Liver (tissue), 9 donors: ENCODE results near the gene DYRK1A. TPM values are rescaled to one million over a fixed set of nuclear protein-coding genes. Genes with fewer than 3 reads are reported as not detected.

Source experiments
- DNase-seq: peaks from one replicate; pipeline ENCODE4 v3.0.0-alpha.2; 2017; ENCODE audit warnings: low spot score
- H3K27ac ChIP-seq, 2 donors: one replicate each; pipeline ENCODE4 v1.7.0; 2013; ENCODE audit warnings: inconsistent platforms in 2 of 2, low read length in 2 of 2, control low read depth in 1 of 2, low read depth in 1 of 2, mild to moderate bottlenecking in 1 of 2
- H3K27me3 ChIP-seq, 4 donors: one replicate each; pipeline versions ENCODE4 v1.6.1 to v1.7.0; 2013; ENCODE audit warnings: low read length in 3 of 4, inconsistent platforms in 1 of 4, mild to moderate bottlenecking in 1 of 4, moderate library complexity in 1 of 4; ENCODE audit not compliant: control insufficient read depth in 4 of 4, insufficient read depth in 4 of 4
- H3K36me3 ChIP-seq, 4 donors: one replicate each; pipeline versions ENCODE4 v1.6.1 to v1.7.0; 2013; ENCODE audit warnings: low read length in 3 of 4, mild to moderate bottlenecking in 3 of 4, low read depth in 1 of 4, moderate library complexity in 1 of 4; ENCODE audit not compliant: control insufficient read depth in 4 of 4, insufficient read depth in 3 of 4
- H3K4me1 ChIP-seq, 4 donors: one replicate each; pipeline versions ENCODE4 v1.6.1 to v1.7.0; 2013; ENCODE audit warnings: low read length in 3 of 4, mild to moderate bottlenecking in 3 of 4, moderate library complexity in 1 of 4; ENCODE audit not compliant: control insufficient read depth in 4 of 4, insufficient read depth in 4 of 4
- H3K4me3 ChIP-seq, 3 donors: one replicate each; pipeline versions ENCODE4 v1.6.1 to v1.7.0; 2013; ENCODE audit warnings: low read length in 3 of 3, control low read depth in 1 of 3, low read depth in 1 of 3, mild to moderate bottlenecking in 1 of 3
- H3K9ac ChIP-seq, 2 donors: one replicate each; pipeline ENCODE4 v1.7.0; 2013; ENCODE audit warnings: low read length in 2 of 2, mild to moderate bottlenecking in 2 of 2, moderate library complexity in 2 of 2, control low read depth in 1 of 2, low read depth in 1 of 2
- H3K9me3 ChIP-seq, 4 donors: one replicate each; pipeline versions ENCODE4 v1.6.1 to v1.7.0; 2013; ENCODE audit warnings: low read length in 3 of 4; ENCODE audit not compliant: control insufficient read depth in 4 of 4
- EGR1 ChIP-seq, 2 donors: IDR thresholded peaks; 2 replicates each; pipeline ENCODE4 v1.6.1; 2016 to 2018; ENCODE audit warnings: antibody characterized with exemption in 2 of 2, low read depth in 2 of 2
- FOXA1 ChIP-seq: IDR thresholded peaks from 2 replicates; pipeline ENCODE4 v1.6.1; 2016; ENCODE audit warnings: antibody characterized with exemption
- FOXA2 ChIP-seq: IDR thresholded peaks from 2 replicates; pipeline ENCODE4 v1.6.1; 2016; ENCODE audit warnings: antibody characterized with exemption
- GABPA ChIP-seq, 2 donors: IDR thresholded peaks in 1 of 2; conservative IDR thresholded peaks in 1 of 2; 2 replicates each; pipeline ENCODE4 v1.6.1; 2016; ENCODE audit warnings: antibody characterized with exemption in 2 of 2, mild to moderate bottlenecking in 1 of 2, moderate library complexity in 1 of 2
- HNF4A ChIP-seq, 2 donors: conservative IDR thresholded peaks; 2 replicates each; pipeline ENCODE4 v1.6.1; 2016; ENCODE audit warnings: antibody characterized with exemption in 2 of 2, mild to moderate bottlenecking in 2 of 2
- HNF4G ChIP-seq: IDR thresholded peaks from 2 replicates; pipeline ENCODE4 v1.6.1; 2016; ENCODE audit warnings: antibody characterized with exemption
- RAD21 ChIP-seq, 2 donors: IDR thresholded peaks; 2 replicates each; pipeline ENCODE4 v1.6.1; 2016; ENCODE audit warnings: antibody characterized with exemption in 2 of 2, mild to moderate bottlenecking in 2 of 2
- RXRA ChIP-seq, 2 donors: IDR thresholded peaks; 2 replicates each; pipeline ENCODE4 v1.6.1; 2017 to 2018; ENCODE audit warnings: antibody characterized with exemption in 2 of 2, mild to moderate bottlenecking in 1 of 2
- SP1 ChIP-seq: IDR thresholded peaks from 2 replicates; pipeline ENCODE4 v1.6.1; 2018; ENCODE audit warnings: antibody characterized with exemption, mild to moderate bottlenecking
- TAF1 ChIP-seq: conservative IDR thresholded peaks from 2 replicates; pipeline ENCODE4 v1.6.1; 2016; ENCODE audit warnings: antibody characterized with exemption, mild to moderate bottlenecking
- YY1 ChIP-seq: IDR thresholded peaks from 2 replicates; pipeline ENCODE4 v1.6.1; 2016; ENCODE audit warnings: antibody characterized with exemption, mild to moderate bottlenecking
- WGBS: extraction: QIAGEN DNeasy Blood & Tissue Kit; methylation state at CpG from one replicate; pipeline ENCODE4 v1.1.7; 2013; 5-methylcytosine and 5-hydroxymethylcytosine counted together
- polyA plus RNA-seq, 2 donors: library from polyadenylated mRNA; stranded (reverse) in 1 of 2; unstranded in 1 of 2; fragments of 200-250 nt in 1 of 2; fragments of >200 nt in 1 of 2; fragmentation: Nextera tagmentation in 1 of 2; extraction: Ambion mirVana in 1 of 2; gene quantifications; one replicate each; pipeline versions ENCODE4 v1.2.1 to v1.2.3, GENCODE V29; 2013 to 2015
- total RNA-seq, 2 donors: library from RNA; depleted of rRNA; stranded (reverse); fragments of >200 nt; gene quantifications; one replicate each; pipeline ENCODE4 v1.2.3, GENCODE V29; 2014
- TF ChIP-seq, protein P1 (sequence below): IDR thresholded peaks from 2 replicates; pipeline ENCODE4 v1.6.1; 2016; ENCODE audit warnings: antibody characterized with exemption
- TF ChIP-seq, protein P2 (sequence below): fragments of 150-350 bp; IDR thresholded peaks from 2 replicates; pipeline ENCODE4 v1.5.1; 2017; ENCODE audit warnings: improper control_type of control experiment, low read depth, low read length; ENCODE audit not compliant: missing input control
- TF ChIP-seq, protein P3 (sequence below): IDR thresholded peaks from 2 replicates; pipeline ENCODE4 v1.6.1; 2016; ENCODE audit warnings: antibody characterized with exemption, mild to moderate bottlenecking
- TF ChIP-seq, protein P4 (sequence below): IDR thresholded peaks from 2 replicates; pipeline ENCODE4 v1.6.1; 2016; ENCODE audit warnings: antibody characterized with exemption
- donor health status: healthy.
- donor health status: healthy.
- donor health status: healthy.
- donor health status: healthy.
- donor health status: healthy.

DYRK1A gene
- total and polyA plus RNA-seq, 4 donors = 5.1 to 58.3 (median 22.9) TPM

DNA sequence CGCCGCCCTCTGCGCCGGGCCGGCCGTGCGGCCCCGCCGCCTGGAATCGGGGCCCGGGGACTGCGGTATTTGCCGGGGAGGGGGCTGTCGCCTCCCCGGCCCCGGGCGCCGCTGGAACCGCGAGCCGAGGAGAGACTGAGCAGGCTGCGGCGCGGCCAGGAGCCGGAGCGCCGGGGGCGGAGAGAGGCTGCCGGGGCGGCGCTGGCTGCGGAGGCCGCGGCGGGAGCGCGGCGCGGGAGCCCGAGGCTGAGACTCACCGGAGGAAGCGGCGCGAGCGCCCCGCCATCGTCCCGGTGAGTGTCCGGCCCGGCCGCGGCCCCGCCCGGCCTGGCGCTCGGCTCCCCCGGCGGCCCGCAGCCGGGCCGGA is 746 bp downstream of the DYRK1A start:
- peak overlapping the region in 1 of 2 donors; percentile 94 for H3K9ac ChIP-seq
- no peaks in the 10 kb centered on the region for H3K9me3 ChIP-seq
- peak overlapping the region; percentile 98 to 100 for H3K27ac ChIP-seq
- TF ChIP-seq, protein P1, sequence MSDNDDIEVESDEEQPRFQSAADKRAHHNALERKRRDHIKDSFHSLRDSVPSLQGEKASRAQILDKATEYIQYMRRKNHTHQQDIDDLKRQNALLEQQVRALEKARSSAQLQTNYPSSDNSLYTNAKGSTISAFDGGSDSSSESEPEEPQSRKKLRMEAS = no peak
- TF ChIP-seq, protein P2, sequence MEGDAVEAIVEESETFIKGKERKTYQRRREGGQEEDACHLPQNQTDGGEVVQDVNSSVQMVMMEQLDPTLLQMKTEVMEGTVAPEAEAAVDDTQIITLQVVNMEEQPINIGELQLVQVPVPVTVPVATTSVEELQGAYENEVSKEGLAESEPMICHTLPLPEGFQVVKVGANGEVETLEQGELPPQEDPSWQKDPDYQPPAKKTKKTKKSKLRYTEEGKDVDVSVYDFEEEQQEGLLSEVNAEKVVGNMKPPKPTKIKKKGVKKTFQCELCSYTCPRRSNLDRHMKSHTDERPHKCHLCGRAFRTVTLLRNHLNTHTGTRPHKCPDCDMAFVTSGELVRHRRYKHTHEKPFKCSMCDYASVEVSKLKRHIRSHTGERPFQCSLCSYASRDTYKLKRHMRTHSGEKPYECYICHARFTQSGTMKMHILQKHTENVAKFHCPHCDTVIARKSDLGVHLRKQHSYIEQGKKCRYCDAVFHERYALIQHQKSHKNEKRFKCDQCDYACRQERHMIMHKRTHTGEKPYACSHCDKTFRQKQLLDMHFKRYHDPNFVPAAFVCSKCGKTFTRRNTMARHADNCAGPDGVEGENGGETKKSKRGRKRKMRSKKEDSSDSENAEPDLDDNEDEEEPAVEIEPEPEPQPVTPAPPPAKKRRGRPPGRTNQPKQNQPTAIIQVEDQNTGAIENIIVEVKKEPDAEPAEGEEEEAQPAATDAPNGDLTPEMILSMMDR = no peak
- TF ChIP-seq RXRA (IDR thresholded peaks at IDR 0.05) (no peak), GABPA (IDR thresholded peaks at IDR 0.05 in 1 of 2, conservative IDR thresholded peaks at IDR 0.05 in 1 of 2) (no peak), YY1 (no peak), SP1 (no peak), HNF4G (no peak), TAF1 (no peak), HNF4A (conservative IDR thresholded peaks at IDR 0.05) (no peak), FOXA1 (no peak), EGR1 (IDR thresholded peaks at IDR 0.05; ENCODE audit: low read depth in 2 of 2) (no peak), FOXA2 (no peak)
- TF ChIP-seq, protein P3, sequence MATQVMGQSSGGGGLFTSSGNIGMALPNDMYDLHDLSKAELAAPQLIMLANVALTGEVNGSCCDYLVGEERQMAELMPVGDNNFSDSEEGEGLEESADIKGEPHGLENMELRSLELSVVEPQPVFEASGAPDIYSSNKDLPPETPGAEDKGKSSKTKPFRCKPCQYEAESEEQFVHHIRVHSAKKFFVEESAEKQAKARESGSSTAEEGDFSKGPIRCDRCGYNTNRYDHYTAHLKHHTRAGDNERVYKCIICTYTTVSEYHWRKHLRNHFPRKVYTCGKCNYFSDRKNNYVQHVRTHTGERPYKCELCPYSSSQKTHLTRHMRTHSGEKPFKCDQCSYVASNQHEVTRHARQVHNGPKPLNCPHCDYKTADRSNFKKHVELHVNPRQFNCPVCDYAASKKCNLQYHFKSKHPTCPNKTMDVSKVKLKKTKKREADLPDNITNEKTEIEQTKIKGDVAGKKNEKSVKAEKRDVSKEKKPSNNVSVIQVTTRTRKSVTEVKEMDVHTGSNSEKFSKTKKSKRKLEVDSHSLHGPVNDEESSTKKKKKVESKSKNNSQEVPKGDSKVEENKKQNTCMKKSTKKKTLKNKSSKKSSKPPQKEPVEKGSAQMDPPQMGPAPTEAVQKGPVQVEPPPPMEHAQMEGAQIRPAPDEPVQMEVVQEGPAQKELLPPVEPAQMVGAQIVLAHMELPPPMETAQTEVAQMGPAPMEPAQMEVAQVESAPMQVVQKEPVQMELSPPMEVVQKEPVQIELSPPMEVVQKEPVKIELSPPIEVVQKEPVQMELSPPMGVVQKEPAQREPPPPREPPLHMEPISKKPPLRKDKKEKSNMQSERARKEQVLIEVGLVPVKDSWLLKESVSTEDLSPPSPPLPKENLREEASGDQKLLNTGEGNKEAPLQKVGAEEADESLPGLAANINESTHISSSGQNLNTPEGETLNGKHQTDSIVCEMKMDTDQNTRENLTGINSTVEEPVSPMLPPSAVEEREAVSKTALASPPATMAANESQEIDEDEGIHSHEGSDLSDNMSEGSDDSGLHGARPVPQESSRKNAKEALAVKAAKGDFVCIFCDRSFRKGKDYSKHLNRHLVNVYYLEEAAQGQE = no peak
- peak overlapping the region; percentile 81 to 88 (median 87) for H3K4me3 ChIP-seq
- no peak for DNase-seq
- peaks cover 2 to 44% (median 21%) of the 10 kb centered on the region in 4 donors for H3K4me1 ChIP-seq
- under 1% methylated on average over 61 of the region's 61 CpGs for WGBS
- no peaks in the 10 kb centered on the region for H3K27me3 ChIP-seq
- no peaks in the 10 kb centered on the region for H3K36me3 ChIP-seq

DNA sequence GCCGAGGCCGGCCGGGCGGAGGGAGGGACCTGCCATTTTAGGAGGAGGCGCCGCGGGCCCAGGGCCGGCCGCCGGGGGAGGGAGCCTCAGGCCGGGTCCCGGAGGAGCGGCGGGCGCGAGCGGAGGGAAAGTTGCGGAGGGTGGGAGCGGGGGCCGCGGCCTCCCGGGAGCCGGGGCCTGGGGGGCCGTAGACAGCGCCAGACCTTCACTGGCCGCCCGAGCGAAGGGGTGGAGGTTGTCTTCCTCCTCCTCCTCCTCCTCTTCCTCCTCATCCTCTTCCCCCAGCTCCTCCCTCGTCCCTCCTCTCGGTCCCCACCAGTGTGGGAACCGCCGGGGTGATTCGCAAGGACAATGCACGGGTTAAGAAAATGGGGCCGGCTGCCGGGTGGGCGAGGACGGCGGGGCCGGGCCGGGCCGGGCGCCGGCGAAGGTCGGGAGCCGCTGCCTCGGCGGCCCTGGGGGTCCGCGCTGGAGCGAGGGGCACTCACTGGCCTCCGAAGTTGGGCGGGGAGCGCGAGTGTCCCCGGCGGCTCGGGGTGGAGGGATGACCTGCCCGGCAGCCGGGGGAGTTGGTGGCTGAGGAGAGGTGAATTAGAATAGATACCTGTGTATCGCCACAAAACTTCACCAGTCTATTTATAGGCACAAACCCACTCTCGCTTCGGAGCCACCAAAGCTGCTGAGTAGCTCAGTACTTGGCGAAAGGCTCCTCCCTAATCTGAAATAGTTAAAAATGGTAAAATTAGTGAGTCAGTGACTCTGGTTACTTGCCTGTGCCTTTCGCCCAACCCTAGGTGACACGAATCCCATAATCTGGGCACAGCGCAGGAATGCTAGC is 1.3 kb downstream of the DYRK1A start:
- peak overlapping the region; percentile 82 to 94 for H3K9ac ChIP-seq
- WGBS = under 1% methylated on average over 68 of the region's 68 CpGs
- H3K4me1 ChIP-seq = peaks cover 2 to 47% (median 21%) of the 10 kb centered on the region in 4 donors
- peak overlapping the region; percentile 50 to 88 (median 87) for H3K4me3 ChIP-seq
- H3K27me3 ChIP-seq = no peaks in the 10 kb centered on the region
- H3K27ac ChIP-seq = peak overlapping the region; percentile 98 to 100
- no peaks in the 10 kb centered on the region for H3K9me3 ChIP-seq
- TF ChIP-seq RAD21 (IDR thresholded peaks at IDR 0.05) (peak in 1 of 2 donors; percentile 6), HNF4A (conservative IDR thresholded peaks at IDR 0.05) (no peak), RXRA (IDR thresholded peaks at IDR 0.05) (no peak), SP1 (no peak)
- TF ChIP-seq, protein P4, sequence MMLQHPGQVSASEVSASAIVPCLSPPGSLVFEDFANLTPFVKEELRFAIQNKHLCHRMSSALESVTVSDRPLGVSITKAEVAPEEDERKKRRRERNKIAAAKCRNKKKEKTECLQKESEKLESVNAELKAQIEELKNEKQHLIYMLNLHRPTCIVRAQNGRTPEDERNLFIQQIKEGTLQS = no peak
- peak; percentile 68 for DNase-seq
- H3K36me3 ChIP-seq = no peaks in the 10 kb centered on the region
